Loucy (cell line): ENCODE measurements around the gene CELF2.

Experiments used
- CTCF ChIP-seq: fragments of 200-600 bp; sonication (generic); conservative IDR thresholded peaks from 2 replicates; pipeline ENCODE4 v1.5.1; 2014; ENCODE audit warnings: mild to moderate bottlenecking, antibody characterized with exemption, low read length
- EZH2phosphoT487 ChIP-seq: fragments of 200-600 bp; IDR thresholded peaks from 2 replicates; pipeline ENCODE4 v1.6.1; 2018; ENCODE audit warnings: antibody characterized with exemption, mild to moderate bottlenecking, moderate library complexity, borderline replicate concordance

GRCh38 chr10:11145495-11145855 lies 127.8 kb downstream of the CELF2 start:
- TF ChIP-seq CTCF, result no peak
- no peak for TF ChIP-seq EZH2phosphoT487
